SU-DHL-6 (cell line): ENCODE measurements around the gene CCND3.

Source experiments
- EZH2phosphoT487 ChIP-seq: fragments of 200-600 bp; sonication (generic), shearing (Covaris generic); conservative IDR thresholded peaks from 2 replicates; pipeline ENCODE4 v1.6.1; 2018; ENCODE audit warnings: mild to moderate bottlenecking, antibody characterized with exemption, low read length, moderate library complexity, mixed read lengths
- TF ChIP-seq, protein P1 (sequence below): fragments of 200-600 bp; sonication (generic); IDR thresholded peaks from one replicate; pipeline ENCODE4 v1.5.1; 2017; ENCODE audit warnings: antibody characterized with exemption, mild to moderate bottlenecking, low read length, moderate library complexity; ENCODE audit not compliant: insufficient read depth, poor library complexity, severe bottlenecking

DNA sequence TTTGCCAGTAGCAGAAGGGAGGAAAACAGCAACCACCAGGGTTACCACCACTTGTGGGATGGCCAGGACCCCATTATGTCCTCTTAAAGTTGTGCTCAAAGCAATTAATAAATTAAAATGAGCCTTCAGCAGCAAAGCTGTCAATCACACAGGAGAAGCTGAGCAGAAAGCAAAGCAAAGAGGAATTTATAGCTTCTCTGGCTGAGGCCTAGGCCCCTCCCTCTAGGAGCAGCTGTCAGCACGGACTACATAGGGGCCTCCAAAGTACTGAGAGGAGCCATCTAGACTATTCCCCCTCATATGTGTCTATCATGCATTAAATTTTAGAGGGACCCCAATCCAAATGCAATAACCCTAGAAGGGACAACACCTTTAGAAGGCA lies 6.4 kb downstream of the CCND3 start:
- TF ChIP-seq, protein P1, sequence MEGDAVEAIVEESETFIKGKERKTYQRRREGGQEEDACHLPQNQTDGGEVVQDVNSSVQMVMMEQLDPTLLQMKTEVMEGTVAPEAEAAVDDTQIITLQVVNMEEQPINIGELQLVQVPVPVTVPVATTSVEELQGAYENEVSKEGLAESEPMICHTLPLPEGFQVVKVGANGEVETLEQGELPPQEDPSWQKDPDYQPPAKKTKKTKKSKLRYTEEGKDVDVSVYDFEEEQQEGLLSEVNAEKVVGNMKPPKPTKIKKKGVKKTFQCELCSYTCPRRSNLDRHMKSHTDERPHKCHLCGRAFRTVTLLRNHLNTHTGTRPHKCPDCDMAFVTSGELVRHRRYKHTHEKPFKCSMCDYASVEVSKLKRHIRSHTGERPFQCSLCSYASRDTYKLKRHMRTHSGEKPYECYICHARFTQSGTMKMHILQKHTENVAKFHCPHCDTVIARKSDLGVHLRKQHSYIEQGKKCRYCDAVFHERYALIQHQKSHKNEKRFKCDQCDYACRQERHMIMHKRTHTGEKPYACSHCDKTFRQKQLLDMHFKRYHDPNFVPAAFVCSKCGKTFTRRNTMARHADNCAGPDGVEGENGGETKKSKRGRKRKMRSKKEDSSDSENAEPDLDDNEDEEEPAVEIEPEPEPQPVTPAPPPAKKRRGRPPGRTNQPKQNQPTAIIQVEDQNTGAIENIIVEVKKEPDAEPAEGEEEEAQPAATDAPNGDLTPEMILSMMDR = no peak
- no peak for TF ChIP-seq EZH2phosphoT487
